ENCODE results near the gene EPN1.

DNA sequence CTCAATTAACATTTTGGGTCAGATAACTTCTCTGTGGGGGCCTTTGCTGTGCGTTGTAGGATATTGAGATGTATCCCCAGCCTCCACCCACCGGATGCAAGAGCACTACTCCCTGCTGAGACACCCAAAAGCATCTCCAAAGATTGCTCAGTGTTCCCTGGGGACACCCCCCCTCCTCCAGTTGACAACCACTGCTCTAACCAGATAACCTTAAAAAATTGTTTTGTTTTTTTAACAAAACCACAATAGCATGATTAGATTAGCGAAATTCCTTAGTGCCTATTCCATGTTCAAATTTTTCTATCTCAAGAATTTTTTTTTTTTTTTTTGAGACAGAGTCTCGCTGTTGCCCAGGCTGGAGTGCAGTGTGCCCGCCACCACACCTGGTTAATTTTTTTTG is 2.6 kb upstream of the EPN1 start:
- TF ChIP-seq, protein P1, sequence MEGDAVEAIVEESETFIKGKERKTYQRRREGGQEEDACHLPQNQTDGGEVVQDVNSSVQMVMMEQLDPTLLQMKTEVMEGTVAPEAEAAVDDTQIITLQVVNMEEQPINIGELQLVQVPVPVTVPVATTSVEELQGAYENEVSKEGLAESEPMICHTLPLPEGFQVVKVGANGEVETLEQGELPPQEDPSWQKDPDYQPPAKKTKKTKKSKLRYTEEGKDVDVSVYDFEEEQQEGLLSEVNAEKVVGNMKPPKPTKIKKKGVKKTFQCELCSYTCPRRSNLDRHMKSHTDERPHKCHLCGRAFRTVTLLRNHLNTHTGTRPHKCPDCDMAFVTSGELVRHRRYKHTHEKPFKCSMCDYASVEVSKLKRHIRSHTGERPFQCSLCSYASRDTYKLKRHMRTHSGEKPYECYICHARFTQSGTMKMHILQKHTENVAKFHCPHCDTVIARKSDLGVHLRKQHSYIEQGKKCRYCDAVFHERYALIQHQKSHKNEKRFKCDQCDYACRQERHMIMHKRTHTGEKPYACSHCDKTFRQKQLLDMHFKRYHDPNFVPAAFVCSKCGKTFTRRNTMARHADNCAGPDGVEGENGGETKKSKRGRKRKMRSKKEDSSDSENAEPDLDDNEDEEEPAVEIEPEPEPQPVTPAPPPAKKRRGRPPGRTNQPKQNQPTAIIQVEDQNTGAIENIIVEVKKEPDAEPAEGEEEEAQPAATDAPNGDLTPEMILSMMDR (CRISPR knock-in tag; IDR thresholded peaks at IDR 0.05): no peak
- TF ChIP-seq, protein P2, sequence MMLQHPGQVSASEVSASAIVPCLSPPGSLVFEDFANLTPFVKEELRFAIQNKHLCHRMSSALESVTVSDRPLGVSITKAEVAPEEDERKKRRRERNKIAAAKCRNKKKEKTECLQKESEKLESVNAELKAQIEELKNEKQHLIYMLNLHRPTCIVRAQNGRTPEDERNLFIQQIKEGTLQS (CRISPR knock-in tag; IDR thresholded peaks at IDR 0.05): no peak
- TF ChIP-seq HDAC2 (CRISPR knock-in tag; IDR thresholded peaks at IDR 0.05): no peak
- TF ChIP-seq NR3C1 (CRISPR knock-in tag; IDR thresholded peaks at IDR 0.05): no peak
- TF ChIP-seq, protein P3, sequence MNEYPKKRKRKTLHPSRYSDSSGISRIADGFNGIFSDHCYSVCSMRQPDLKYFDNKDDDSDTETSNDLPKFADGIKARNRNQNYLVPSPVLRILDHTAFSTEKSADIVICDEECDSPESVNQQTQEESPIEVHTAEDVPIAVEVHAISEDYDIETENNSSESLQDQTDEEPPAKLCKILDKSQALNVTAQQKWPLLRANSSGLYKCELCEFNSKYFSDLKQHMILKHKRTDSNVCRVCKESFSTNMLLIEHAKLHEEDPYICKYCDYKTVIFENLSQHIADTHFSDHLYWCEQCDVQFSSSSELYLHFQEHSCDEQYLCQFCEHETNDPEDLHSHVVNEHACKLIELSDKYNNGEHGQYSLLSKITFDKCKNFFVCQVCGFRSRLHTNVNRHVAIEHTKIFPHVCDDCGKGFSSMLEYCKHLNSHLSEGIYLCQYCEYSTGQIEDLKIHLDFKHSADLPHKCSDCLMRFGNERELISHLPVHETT (CRISPR knock-in tag; conservative IDR thresholded peaks at IDR 0.05): no peak
- TF ChIP-seq SP4 (CRISPR knock-in tag; IDR thresholded peaks at IDR 0.05): no peak
- TF ChIP-seq, protein P4, sequence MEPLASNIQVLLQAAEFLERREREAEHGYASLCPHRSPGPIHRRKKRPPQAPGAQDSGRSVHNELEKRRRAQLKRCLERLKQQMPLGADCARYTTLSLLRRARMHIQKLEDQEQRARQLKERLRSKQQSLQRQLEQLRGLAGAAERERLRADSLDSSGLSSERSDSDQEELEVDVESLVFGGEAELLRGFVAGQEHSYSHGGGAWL (CRISPR knock-in tag; IDR thresholded peaks at IDR 0.05): no peak
- TF ChIP-seq ZMYM3 (CRISPR knock-in tag; IDR thresholded peaks at IDR 0.05): no peak
- no peak for TF ChIP-seq EHMT2 (IDR thresholded peaks at IDR 0.05; ENCODE audit: borderline replicate concordance, low read depth, low read length)
- TF ChIP-seq SMARCE1 (IDR thresholded peaks at IDR 0.05; ENCODE audit: borderline replicate concordance): no peak
- TF ChIP-seq CREM (IDR thresholded peaks at IDR 0.05): no peak
- no peak for TF ChIP-seq CREM (CRISPR knock-in tag; IDR thresholded peaks at IDR 0.05)
- TF ChIP-seq, protein P5, sequence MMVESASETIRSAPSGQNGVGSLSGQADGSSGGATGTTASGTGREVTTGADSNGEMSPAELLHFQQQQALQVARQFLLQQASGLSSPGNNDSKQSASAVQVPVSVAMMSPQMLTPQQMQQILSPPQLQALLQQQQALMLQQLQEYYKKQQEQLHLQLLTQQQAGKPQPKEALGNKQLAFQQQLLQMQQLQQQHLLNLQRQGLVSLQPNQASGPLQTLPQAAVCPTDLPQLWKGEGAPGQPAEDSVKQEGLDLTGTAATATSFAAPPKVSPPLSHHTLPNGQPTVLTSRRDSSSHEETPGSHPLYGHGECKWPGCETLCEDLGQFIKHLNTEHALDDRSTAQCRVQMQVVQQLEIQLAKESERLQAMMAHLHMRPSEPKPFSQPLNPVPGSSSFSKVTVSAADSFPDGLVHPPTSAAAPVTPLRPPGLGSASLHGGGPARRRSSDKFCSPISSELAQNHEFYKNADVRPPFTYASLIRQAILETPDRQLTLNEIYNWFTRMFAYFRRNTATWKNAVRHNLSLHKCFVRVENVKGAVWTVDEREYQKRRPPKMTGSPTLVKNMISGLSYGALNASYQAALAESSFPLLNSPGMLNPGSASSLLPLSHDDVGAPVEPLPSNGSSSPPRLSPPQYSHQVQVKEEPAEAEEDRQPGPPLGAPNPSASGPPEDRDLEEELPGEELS (CRISPR knock-in tag; IDR thresholded peaks at IDR 0.05): no peak
